NB4 (cell line): ENCODE results near the gene HGFAC.

Experiments
- MAX ChIP-seq: IDR thresholded peaks from 2 replicates; pipeline ENCODE4 v1.6.1; 2011; ENCODE audit warnings: low read depth, low read length
- MYC ChIP-seq: IDR thresholded peaks from 2 replicates; pipeline ENCODE4 v1.6.1; 2011; ENCODE audit warnings: low read depth, low read length
- POLR2A ChIP-seq: IDR thresholded peaks from 2 replicates; pipeline ENCODE4 v1.6.1; 2011; ENCODE audit warnings: mild to moderate bottlenecking; ENCODE audit not compliant: insufficient read length; ENCODE audit errors: extremely low read depth
- TF ChIP-seq, protein P1 (sequence below): IDR thresholded peaks from one replicate; pipeline ENCODE4 v1.5.1; 2012; ENCODE audit warnings: low read depth, low read length

GRCh38 chr4:3407171-3407771 lies 34.5 kb upstream of the HGFAC start:
- TF ChIP-seq, protein P1, sequence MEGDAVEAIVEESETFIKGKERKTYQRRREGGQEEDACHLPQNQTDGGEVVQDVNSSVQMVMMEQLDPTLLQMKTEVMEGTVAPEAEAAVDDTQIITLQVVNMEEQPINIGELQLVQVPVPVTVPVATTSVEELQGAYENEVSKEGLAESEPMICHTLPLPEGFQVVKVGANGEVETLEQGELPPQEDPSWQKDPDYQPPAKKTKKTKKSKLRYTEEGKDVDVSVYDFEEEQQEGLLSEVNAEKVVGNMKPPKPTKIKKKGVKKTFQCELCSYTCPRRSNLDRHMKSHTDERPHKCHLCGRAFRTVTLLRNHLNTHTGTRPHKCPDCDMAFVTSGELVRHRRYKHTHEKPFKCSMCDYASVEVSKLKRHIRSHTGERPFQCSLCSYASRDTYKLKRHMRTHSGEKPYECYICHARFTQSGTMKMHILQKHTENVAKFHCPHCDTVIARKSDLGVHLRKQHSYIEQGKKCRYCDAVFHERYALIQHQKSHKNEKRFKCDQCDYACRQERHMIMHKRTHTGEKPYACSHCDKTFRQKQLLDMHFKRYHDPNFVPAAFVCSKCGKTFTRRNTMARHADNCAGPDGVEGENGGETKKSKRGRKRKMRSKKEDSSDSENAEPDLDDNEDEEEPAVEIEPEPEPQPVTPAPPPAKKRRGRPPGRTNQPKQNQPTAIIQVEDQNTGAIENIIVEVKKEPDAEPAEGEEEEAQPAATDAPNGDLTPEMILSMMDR = no peak
- no peak for TF ChIP-seq POLR2A
- no peak for TF ChIP-seq MAX
- no peak for TF ChIP-seq MYC
